GM19438 (cell line): ENCODE measurements around the gene SLC35A2.
A peak's percentile ranks its signal among the peaks of the same experiment; 100 is the strongest.
"Not testable (repeated sequence)": the region's sequence is repeated elsewhere in the genome, so short reads cannot be mapped to it uniquely, and the experiment has no call there.

Experiments
- ATAC-seq: cut with Tn5 transposase; IDR thresholded peaks from one replicate; pipeline ENCODE4 v1.9.1; 2021; ENCODE audit warnings: low read depth; ENCODE audit not compliant: unreplicated experiment

Gene SLC35A2

GRCh38 chrX:48903290-48903689 lies 8.2 kb downstream of the SLC35A2 start:
- ATAC-seq: no peak

GRCh38 chrX:48902776-48903175 lies 8.7 kb downstream of the SLC35A2 start:
- ATAC-seq: no peak

GRCh38 chrX:48902135-48902534 lies 9.3 kb downstream of the SLC35A2 start:
- ATAC-seq: no peak

- ATAC-seq: no peak
Observed at GRCh38 chrX:48901069-48901468, 10.4 kb downstream of the SLC35A2 start.

GRCh38 chrX:48899078-48899410 lies 12.4 kb downstream of the SLC35A2 start:
- no peak for ATAC-seq

- ATAC-seq: peak; percentile 82
Observed at GRCh38 chrX:48897625-48898306, 13.7 kb downstream of the SLC35A2 start, which contains the start of the genes PQBP1 and TIMM17B. Gene PQBP1 (plus strand): TSS chrX:48897930. CDS start chrX:48898510, 580 bp downstream. Gene TIMM17B (minus strand): TSS chrX:48897768. CDS start chrX:48897749, 19 bp downstream.

- peak; percentile 9 for ATAC-seq
Observed at GRCh38 chrX:48897157-48897624, 14.3 kb downstream of the SLC35A2 start.

- ATAC-seq: no peak
Observed at GRCh38 chrX:48896611-48897011, 14.8 kb downstream of the SLC35A2 start.

GRCh38 chrX:48894891-48895290 lies 16.6 kb downstream of the SLC35A2 start:
- ATAC-seq: no peak

- ATAC-seq: no peak
Observed at GRCh38 chrX:48893556-48894348, 17.7 kb downstream of the SLC35A2 start.

GRCh38 chrX:48892896-48893295 lies 18.6 kb downstream of the SLC35A2 start:
- no peak for ATAC-seq

GRCh38 chrX:48891402-48892288 lies 19.8 kb downstream of the SLC35A2 start:
- peak; percentile 79 for ATAC-seq

- ATAC-seq: peak; percentile 48
Observed at GRCh38 chrX:48890934-48891401, 20.5 kb downstream of the SLC35A2 start.

- ATAC-seq: no peak
Observed at GRCh38 chrX:48890296-48890925, 21.0 kb downstream of the SLC35A2 start.

- ATAC-seq: not testable (repeated sequence)
Observed at GRCh38 chrX:48886586-48886985, 24.9 kb downstream of the SLC35A2 start.

GRCh38 chrX:48883729-48884128 lies 27.7 kb downstream of the SLC35A2 start:
- no peak for ATAC-seq

GRCh38 chrX:48876944-48877343 lies 34.5 kb downstream of the SLC35A2 start:
- ATAC-seq: not testable (repeated sequence)

- ATAC-seq: not testable (repeated sequence)
Observed at GRCh38 chrX:48872017-48872416, 39.4 kb downstream of the SLC35A2 start.

GRCh38 chrX:48864210-48864609 lies 47.2 kb downstream of the SLC35A2 start:
- no peak for ATAC-seq

- no peak for ATAC-seq
Observed at GRCh38 chrX:48854898-48855297, 56.5 kb downstream of the SLC35A2 start.
